SIG-M5 treated with dmso at 0.1 percent for 504 hours (cell line): ENCODE results near the gene DDX39B.

Experiments used
- DNase-seq: peaks from one replicate; lab custom pipeline; 2025; ENCODE audit not compliant: unreplicated experiment; lab: John Stamatoyannopoulos, UW

The DDX39B gene

GRCh38 chr6:31548544-31548873, 6.7 kb upstream of the DDX39B start:
- no peak for DNase-seq

DNA sequence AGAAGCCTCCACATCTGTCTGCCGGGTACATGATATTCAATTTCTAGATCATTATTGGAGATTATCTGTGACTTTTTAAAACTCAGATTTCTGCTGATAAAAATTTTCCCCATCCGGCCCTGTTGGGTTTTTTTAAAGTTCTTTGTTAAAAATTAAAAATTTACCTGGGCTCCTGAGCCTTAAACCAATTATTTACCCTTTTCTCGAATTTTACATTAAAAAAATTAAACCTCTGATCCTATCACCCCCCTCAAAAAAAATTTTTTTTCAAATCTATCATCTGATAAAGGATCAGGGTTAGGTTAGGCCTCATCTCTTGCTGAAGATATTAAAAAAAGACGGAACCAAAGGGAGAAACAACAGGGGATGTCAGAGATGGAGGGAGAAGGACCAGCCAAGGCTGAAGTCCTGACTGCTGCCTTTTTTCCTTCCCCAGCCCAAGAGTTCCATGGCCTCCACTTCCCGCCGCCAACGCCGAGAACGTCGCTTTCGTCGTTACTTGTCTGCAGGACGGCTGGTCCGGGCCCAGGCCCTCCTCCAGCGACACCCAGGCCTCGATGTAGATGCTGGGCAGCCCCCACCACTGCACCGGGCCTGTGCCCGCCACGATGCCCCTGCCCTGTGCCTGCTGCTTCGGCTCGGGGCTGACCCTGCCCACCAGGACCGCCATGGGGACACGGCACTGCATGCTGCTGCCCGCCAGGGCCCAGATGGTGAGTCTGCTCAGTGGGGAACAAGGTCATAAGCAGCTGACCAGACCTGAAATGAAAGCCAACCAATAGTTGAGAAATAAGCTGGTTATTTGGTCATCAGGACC, 6.1 kb upstream of the DDX39B start:
- DNase-seq, result no peak

- peak; percentile 99 for DNase-seq
Observed at GRCh38 chr6:31546958-31547726, 5.3 kb upstream of the DDX39B start, which contains the start of gene NFKBIL1. Gene NFKBIL1 (plus strand): TSS chr6:31547608. CDS start chr6:31547695, 87 bp downstream.

DNA sequence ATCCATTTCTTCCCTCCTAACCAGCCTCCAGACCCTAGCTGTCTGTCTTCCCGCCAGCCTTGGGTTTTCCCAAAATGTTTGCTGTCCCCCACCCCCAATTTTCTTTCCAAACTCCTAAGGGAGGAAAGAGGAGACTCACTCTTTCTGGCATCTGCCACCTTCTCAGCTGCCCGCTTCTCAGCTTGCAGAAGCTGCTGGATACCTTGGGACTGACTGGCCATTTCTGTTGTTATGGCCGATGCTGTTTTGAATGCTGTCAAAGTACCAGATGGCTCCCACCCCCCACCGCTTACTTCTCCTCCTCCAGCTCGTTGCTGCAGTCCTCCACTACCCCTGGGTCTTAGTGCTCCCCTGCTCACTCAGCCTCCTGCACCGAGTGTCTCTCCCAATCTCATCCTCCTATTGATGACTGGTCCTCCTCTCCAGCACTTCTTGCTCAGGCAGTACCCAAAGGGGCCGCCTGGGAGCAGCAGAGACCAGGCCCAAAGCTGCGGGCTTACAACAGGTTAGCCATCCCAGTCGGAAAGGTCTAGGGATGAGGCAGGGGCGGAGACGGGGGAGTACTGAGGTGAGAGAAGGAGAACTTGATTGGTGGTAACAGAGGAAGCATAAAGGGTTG, 4.6 kb upstream of the DDX39B start, which contains the start of gene ATP6V1G2:
ATP6V1G2 (minus strand) TSS at position 270 of the 619 bp plus-strand sequence; CDS start at position 221, 49 bp downstream.
- DNase-seq, result peak; percentile 93

DNA sequence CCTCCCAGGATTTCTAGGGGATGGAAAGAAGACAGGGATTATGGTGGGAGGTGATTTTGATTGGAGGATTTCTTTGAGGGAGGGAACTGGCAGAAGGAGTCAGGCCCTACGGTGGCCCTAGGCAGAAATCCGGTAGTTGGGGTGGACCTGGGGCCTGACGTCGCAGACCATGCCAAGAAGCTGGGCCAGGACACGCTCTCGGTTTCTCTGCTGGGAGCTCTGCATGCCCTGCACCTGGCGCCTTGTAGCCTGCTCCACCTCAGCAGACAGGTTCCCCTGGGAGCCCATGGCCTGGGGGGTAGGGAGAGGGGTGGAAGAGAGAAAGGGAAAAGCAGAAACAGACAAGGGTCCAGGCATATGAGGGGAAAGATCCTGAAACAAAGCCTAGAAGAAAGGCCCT, 3.5 kb upstream of the DDX39B start:
- DNase-seq, result no peak

DNA sequence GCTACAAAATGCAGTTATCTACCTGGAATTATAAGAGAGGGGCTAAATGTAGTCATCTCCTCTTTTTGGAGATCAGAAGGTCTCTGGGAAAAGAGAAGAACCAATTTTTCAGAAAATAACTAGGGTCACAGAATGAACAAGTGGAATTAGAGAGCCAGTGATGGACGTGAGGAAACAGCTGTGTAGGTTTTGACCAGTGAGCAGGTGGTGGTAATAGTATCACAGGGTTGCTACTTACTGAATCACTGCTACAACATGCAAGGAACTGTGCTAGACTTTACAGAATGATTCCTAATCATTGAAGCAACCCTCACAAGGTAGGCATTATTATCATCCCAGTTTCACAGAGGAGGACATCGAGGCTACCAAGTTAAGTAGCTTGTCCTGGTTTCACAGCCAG, 2.9 kb upstream of the DDX39B start:
- no peak for DNase-seq

GRCh38 chr6:31543639-31544038, 1.8 kb upstream of the DDX39B start:
- no peak for DNase-seq

DNA sequence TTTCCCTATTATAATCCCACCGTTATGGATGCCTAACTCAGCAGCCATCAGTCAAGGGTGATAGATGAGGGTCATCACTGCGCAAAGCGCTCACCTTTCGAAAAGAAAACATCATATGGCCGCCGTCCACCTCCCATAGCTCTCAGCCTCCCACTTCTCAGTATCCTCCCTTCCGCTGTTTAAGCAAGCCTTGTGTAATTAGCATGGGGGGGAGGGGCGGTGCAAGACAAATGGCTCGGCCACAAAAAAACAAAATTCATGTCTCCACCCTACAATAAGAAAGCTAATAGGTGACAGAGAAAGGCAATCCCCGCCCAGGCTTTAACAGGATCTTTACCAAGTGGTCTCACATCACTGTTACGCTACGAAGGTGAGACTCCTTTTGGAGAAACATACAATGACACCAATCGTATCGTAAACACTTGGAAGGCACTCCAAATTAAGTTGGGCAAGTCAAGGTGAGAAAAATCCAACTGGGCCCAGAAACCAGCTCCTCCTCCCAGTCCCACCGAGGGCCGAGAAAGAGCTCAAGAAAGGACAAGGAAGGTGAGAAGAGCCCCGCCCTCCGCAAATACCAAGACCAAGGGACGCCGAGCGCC, 645 bp downstream of the DDX39B start:
- DNase-seq, result peak; percentile 77

GRCh38 chr6:31540640-31541039, 1.2 kb downstream of the DDX39B start:
- DNase-seq, result no peak

DNA sequence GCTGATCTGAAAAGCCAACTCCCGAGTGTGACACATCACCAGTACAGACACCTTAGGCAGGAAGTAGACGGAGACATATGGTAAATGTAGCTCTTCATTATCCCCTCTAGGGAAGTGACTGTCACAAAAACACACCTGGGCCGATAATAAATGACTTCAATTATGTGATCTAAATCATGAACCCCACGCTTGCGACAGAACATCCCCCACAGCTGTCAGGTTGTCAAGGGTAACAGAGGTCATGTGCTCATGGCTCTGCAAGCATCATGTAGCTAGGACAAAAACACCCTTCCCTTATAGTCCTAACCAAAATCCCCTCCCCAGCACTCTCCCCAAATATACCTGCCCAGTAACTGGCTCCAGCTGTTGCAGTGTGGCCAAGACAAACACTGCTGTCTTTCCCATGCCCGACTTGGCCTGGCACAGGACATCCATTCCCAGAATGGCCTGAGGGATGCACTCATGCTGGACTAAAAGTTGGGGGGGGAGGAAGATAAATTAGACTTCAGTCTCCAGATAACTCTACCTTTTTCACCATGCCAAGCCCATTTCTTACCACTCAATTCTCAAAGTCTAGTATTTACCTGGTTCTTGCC, 2.9 kb downstream of the DDX39B start:
- no peak for DNase-seq

GRCh38 chr6:31535538-31536324, 6.1 kb downstream of the DDX39B start:
- no peak for DNase-seq

GRCh38 chr6:31534521-31535040, 7.2 kb downstream of the DDX39B start:
- DNase-seq, result no peak

- no peak for DNase-seq
Observed at GRCh38 chr6:31534011-31534410, 7.8 kb downstream of the DDX39B start.

- no peak for DNase-seq
Observed at GRCh38 chr6:31533455-31533841, 8.4 kb downstream of the DDX39B start.

DNA sequence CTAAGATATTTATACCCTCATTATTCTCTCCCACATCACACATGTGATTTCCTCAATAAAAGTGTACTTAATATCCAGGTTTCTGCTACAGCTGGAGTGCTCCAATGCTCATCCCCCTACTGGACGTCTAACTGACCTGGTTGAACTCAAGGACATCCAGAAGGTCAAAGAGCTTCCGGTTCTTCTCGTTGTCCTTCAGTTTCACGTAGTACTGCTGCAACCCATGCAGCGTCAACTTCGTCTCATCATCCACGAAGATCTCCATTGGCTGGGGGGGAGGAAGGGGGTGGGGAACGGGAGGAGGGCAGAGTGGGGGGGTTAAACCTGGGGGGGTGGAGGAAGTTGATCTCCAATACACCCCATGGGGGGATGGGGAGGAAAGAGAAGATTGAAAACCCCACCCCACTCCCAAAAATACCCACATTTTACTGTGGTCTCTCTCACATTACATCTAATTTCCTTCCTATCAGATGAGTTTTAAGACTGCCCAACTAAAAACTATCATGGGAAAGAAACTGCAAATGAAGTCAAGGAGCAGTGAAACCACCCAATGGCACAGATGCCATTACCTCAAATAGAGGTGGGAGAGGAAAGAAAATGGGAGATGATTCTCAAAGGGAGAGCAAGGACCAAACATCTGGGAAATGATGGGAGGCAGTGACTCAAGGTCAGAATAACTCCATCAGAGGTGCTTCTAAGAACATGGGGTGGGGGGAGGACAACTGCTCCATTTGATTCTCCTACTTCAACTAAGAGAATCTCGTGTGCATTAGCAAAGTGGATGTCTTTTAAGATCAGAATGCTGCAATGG, 9.0 kb downstream of the DDX39B start:
- DNase-seq, result no peak

DNA sequence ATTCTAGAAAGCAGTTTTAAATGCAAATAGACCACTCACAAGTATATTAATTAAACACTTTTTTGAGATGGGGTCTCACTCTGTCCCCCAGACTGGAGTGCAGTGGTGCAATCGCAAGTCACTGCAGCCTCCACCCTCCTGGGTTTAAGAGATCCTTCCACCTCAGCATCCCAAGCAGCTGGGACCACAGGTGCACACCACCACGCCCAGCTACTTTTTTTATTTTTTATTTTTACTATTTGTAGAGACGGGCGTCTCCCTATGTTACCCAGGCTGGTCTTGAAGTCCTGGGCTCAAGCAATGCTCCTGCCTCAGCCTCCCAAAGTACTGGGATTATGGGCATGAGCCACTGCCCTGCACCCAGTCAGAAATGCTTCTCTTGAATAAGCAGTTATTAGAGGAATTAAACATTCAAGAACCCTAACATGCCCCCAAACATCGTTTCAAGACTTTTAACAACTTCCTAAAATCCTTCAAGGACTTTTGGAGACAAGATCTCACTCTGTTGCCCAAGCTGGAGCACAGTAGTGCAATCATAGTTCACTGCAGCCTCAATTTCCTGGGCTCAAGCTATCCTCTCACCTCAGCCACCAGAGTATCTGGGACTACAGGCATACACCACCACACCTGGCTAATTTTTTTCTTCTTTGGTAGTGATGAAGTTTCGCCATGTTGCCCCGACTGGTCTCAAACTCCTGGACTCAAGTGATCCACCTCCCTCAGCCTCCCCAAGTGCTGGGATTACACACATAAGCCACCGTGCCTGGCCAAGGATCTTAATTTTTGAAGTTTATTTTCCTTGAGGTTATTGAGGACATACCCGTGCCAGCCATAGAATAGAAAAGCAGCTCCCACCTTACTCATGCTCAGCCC, 9.8 kb downstream of the DDX39B start:
- DNase-seq, result no peak

- DNase-seq, result no peak
Observed at GRCh38 chr6:31531162-31531561, 10.6 kb downstream of the DDX39B start.

DNA sequence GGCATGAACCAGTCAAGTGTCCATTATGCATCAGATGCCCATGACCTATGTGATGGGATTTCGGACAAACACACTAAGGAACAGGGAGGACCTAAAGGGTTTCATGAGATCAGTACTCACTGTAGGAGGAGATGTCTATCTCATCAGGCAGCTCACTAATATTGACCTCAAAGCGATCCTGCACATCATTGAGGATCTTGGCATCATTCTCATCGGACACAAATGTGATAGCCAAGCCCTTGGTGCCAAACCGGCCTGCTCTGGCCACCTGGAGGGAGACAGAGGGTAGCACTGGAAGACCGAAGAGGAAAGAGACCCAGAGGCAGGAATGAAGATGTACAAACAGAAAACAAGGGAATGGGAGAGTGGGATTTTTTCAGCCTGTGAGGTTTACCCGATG, 11.1 kb downstream of the DDX39B start:
- no peak for DNase-seq
